NCI-H2227 (cell line): Measurements from ENCODE around the gene TP53TG5.

Source experiments
- DNase-seq: peaks from one replicate; lab custom pipeline; 2025; ENCODE audit not compliant: unreplicated experiment; lab: John Stamatoyannopoulos, UW

Gene TP53TG5

DNA sequence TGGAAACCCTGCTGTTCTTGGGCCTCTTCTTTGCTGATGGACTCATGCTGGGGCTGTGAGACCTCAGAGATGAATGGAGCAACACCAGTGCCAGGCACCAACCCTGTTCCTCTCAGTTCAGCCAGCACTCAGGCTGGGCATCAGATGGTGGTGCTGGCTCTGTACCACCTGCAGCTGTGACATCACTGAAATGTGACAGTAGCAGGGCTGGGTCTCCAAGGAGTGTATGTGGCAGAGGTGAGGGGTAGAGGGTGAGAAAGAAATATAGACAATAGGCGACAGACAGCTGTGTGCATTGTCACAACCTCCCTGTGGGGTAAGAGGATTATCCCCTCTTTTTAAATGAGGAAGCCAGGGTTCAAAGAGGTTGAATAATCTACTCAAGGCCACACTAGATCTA, at the start of gene TP53TG5:
TP53TG5 (minus strand) TSS at position 135 of the 400 bp plus-strand sequence; CDS start at position 46, 89 bp downstream.
- DNase-seq = no peak

DNA sequence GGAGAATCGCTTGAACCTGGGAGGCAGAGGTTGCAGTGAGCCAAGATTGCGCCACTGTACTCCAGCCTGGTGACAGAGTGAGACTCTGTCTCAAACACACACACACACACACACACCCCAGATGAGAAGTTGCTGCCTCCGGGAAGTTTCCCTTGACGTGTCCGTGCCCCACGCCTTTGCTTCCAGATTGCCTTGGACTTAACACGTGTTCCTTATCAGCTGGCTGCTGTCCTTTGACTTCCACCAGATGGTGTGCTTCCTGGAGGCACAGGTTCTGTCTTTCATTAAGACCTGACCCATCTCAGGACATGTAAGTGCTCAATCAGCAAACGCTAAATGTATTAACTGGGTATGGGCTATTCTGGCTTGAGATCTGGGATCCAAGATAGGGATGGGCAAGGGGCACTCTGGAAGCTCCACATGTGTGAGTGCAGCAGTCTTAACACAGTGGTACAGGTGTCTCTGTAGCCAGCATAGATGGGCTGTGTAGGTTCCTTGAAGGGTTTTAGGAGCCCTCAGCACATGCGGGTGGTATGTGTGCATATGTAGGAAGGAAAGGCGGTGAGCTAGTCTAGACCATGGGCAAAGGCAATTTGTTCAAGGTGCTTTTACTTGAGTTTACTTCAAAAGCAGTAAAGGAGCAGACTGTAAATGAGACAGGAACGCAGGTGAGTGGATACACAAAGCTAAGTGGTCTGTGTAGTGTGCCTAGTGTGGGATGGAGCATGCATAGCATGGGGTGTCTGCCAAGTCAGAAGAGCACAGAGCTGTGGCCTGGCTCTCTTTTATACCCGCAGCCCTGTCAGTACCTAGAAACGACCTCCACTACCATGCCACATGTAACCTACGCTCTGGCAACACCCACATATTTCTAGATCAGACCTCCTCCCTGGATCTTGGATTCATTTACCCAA, 49.4 kb upstream of the TP53TG5 start:
- no peak for DNase-seq

DNA sequence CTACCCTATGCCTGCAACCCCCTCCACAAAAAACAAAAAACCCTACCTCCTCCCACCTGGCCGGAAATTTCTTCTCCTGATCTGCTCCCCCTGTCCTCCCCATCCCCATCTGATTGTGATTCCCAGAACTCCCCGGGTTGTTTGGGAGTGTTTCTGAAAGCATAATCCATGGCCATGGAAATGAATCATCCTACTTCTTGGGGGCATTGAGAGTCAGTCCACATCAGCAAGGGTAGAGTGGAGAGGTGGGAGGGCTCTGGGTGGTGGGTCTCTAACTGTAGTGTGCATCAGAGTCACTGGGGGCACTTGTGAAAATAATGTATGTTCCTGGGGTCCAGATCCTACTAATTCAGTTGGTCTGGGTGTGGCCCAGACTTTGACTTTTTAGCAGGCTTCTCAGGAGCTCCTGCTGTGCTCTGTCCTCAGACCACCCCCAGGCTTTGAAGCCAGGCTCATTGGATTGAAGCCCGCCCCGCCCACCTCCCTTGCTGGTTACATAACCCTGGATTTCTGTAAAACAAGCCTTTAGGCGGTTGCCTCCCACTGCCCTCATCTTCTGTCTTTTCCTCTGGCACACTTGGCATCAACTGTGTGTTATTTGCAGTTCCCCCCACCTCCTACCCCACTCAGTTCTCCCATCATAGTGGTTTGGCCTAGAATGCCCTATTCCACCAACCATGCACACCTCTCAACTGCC, 48.3 kb upstream of the TP53TG5 start:
- DNase-seq = peak; percentile 59

DNA sequence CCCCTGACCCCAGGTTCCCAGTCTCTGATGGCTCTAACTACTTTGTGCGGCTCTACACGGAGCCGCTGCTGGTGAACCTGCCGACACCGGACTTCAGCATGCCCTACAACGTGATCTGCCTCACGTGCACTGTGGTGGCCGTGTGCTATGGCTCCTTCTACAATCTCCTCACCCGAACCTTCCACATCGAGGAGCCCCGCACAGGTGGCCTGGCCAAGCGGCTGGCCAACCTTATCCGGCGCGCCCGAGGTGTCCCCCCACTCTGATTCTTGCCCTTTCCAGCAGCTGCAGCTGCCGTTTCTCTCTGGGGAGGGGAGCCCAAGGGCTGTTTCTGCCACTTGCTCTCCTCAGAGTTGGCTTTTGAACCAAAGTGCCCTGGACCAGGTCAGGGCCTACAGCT, 47.4 kb upstream of the TP53TG5 start:
- no peak for DNase-seq

DNA sequence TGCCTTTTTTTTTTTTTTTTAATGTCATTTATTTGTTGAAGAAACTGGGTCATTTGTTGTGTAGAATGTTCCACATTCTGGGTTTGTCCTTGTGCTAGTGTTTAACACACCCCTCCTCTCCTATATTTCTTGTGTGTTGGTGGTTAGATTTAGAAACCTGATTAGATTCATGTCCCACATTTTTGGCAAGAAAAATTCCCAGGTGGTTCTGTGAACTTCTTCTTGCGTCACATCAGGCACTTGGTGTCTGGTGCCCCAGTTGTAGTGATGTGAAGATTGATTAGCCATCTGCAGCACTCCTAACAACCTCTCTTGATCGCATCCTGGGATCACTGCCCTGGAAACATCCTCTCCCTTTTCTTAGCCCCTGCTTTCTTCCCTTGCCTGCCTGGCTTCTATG, 45.6 kb upstream of the TP53TG5 start:
- no peak for DNase-seq

DNA sequence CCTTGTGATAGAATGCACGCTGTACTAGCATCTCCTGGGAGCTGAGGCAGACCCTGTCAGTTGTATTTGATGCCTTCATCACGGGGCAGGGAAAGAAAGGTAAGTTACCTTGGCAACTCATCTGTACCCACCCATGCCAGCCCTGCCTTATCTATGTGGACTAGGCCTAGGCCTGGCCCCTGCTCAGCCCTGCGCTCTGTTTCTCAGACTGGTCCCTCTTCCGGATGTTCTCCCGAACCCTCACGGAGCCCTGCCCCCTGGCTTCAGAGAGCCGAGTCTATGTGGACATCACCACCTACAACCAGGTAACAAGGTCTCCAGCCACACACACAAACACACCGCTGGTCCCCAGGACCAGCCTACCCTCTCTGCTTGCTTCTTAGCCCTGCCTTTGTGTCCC, 42.0 kb upstream of the TP53TG5 start:
- no peak for DNase-seq

DNA sequence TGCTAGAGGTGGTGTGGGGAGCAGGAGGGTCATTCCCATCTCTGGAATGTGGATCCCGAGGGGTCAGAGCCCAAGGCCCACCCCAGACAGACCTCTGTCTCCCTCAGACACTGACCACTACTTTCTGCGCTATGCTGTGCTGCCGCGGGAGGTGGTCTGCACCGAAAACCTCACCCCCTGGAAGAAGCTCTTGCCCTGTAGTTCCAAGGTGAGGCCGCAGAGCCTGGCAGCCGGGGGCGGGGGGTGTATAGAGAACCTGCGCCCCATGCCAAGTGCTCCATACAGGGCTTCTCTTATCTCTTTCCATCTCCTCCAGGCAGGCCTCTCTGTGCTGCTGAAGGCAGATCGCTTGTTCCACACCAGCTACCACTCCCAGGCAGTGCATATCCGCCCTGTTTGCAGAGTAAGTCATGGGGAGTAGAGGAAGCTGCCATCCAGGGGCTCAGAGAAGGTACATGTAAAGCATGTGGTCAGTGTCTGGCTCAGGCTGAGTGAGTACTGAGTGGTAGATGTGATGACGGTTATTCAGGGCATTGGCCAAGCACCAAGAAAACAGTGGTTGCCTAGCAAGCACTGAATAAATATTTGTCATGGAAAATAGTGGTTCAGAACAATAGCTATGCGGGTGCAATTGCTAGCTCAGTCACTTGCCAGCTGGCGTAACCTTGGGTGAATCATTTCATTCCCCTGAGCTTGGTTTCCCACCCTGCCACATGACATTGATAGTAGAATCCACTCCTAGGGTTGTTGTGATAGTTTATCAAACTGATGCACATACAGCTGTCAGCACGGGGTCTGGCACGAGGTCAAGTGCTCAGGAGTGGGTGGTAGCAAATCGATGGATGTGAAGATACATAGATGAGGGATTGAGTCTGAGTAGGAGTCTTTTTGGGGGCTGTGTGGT, 41.3 kb upstream of the TP53TG5 start:
- no peak for DNase-seq

DNA sequence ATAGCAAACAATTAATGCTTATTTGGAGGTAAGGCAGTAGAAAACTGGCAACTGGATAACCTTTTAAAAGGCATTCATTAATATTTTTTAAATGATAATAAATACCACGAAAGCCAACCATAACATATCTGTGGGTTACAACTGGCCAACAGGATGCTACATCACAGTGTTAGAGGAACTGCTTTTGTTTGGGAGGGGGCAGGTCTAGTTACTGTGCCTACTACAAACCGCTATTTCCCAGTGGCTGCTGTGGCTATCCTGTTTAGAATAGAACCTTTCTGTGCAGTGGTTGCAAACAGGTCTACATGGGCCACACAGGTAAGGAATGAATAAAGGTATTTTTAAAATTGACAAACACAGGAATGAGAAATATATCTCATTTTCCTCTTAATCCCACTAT, 38.8 kb upstream of the TP53TG5 start:
- no peak for DNase-seq

DNA sequence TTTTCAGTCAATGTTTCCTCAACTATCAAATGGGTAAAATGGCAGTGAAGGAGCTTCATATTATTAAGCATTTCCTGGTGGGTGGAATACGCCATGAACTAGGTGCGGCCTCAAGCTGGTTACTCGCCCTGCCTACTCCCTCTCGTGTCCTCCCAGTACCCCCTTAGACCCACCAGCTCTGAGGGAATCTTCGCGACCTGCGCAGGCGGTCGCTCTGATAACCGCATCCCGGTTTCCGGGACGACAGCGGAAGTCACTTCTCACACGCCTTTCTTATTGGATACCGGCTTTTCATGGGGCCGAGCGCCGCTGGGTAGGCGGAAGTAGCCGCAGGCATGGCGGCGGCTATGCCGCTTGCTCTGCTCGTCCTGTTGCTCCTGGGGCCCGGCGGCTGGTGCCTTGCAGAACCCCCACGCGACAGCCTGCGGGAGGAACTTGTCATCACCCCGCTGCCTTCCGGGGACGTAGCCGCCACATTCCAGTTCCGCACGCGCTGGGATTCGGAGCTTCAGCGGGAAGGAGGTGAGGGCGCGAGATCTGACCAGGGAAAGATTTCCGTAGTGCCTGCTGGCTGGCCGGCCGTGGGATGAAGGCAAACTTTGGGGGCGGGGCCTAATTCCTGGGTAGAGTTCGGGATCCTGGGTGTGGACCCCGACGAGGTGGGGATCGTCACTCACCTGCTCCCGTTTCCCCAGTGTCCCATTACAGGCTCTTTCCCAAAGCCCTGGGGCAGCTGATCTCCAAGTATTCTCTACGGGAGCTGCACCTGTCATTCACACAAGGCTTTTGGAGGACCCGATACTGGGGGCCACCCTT, 37.9 kb upstream of the TP53TG5 start, which contains the start of gene PIGT:
PIGT (plus strand) TSS at position 320 of the 816 bp plus-strand sequence; CDS start at position 336, 16 bp downstream.
- DNase-seq = peak; percentile 94

DNA sequence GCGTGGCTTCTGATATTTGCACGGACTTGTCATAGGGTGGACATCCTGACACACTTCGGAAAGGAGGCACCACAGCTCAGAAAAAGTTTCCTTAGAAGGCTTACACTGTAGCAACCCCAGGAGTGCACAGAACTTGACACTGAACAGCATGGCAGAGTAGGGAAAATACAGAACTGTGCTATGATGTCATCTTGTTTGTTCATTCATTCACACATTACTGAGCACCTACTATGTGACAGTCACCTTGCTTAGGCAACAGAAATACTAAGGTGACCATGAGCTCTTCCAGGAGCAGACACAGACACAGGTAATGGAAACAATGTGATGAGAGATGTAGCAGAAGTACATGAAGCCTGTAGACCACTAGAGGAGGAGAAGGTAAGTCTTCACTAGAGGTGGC, 35.4 kb upstream of the TP53TG5 start:
- DNase-seq = no peak

DNA sequence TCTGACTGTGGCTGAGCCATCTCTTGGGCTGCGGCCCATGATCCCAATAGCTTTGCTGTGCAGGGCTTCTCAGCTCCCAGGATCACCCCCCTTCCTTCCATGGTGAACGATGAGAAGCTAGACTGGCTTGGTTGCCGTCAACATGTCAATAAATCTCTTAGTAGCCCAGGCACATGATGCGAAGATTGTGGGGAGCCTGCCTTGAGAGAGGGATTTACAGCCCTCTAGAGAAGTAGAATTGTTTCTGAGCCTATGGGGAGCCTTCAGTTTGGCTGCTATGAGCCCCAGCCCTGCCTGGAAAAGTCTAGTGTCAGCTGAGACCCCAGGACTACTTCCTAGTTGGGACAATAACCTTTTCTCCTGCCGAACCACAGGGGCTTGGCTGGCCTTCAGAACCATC, 34.5 kb upstream of the TP53TG5 start:
- no peak for DNase-seq

DNA sequence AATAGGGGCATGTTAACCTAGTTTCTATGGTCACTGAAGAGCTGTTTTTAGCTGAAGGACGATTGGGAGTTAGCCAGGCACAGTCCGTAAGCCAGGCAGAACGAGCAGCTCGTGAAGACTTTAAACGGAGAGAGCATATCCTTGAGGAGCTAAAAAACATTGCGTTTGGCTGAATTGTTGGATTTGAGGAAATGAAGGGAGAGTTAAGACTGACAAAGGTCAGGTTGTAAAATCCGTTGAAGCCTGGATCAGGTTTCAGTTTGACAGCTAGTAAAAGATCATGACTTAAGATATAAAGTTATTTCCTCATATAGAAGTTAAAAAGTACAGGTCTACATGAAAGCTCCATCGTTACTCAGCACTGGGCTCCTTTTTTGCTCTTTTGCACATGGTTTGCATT, 32.8 kb upstream of the TP53TG5 start:
- no peak for DNase-seq

DNA sequence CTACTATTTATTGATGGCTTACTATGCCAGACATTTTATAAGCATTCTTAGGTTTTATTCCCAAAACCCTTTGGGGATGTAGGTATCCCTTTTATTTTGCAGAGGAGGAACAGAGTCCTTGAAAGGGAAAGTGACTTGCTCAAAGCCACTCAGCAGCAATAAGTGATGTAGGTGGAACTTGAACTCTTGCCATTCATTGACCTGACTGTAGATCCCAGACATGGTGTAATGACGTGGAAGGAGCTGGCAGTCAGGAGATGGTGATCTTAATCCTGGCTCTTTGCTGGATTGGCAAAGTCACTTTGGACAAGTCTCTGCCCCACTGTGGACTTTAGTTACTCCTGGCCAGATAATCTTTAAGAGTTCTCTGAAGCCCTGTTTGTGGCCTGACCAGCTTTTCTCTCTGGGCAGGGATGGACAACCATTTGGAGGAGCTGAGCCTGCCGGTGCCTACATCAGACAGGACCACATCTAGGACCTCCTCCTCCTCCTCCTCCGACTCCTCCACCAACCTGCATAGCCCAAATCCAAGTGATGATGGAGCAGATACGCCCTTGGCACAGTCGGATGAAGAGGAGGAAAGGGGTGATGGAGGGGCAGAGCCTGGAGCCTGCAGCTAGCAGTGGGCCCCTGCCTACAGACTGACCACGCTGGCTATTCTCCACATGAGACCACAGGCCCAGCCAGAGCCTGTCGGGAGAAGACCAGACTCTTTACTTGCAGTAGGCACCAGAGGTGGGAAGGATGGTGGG, 31.6 kb upstream of the TP53TG5 start:
- no peak for DNase-seq

DNA sequence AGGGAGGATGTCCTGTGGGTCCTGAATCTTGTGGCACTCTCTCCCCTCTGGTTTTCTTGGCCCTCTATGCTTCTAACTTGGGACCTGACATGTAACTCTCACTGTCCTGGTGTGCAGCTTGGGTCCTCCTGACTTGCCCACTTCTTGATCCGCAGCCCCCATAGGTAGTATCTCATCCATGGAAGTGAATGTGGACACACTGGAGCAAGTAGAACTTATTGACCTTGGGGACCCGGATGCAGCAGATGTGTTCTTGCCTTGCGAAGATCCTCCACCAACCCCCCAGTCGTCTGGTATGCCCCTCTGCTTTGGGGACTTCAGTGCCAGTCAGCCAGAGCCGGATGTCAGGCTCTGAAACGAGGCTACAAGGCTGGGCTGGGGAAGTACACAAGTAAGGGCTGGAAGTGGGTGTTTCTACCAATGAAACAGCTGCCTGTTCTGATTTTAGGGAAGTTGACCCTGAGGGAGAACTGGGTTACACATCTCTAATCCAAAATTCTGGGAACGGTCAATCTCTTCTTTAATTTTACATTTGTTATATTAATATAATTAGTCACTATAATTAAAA, 30.6 kb upstream of the TP53TG5 start:
- DNase-seq = no peak

DNA sequence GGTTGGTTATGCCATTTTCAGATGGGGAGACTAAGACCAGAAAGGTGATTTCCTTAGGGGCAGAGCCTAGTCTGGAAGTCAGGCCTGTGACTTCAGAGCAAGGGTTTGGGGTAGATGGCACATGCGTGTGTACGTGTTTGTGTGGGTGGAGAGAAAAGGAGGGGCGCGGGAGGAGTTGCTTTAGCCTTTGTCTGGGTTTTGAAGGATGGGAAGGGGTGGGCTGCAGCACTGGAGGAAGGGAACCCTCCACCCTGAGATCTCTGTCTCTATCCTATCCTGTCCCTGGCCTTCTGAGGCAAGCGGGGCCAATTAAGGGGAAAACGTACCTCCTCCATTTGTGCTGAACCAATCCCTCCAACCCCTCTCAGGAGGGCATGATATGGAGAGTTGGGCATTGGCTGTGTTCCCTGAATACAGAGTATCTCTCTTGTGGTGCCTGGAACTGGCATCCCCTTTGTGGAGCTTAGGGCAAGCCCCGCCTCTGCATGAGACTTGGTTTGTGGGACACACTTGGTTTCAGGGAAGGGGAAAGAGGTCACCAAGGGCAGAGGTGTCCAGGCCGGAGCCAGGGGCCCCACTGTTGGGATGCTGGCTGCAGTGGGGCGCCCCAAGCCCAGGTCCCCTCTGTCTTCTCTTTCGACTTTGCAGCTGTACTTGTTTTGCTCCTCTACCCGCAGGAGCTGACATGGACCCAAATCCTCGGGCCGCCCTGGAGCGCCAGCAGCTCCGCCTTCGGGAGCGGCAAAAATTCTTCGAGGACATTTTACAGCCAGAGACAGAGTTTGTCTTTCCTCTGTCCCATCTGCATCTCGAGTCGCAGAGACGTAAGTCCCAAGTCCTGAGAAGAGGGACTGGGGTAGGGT, 29.9 kb upstream of the TP53TG5 start, which contains the start of gene DBNDD2:
DBNDD2 (plus strand) TSS at position 507 of the 863 bp plus-strand sequence; CDS start at position 686, 179 bp downstream.
- DNase-seq = peak; percentile 32

DNA sequence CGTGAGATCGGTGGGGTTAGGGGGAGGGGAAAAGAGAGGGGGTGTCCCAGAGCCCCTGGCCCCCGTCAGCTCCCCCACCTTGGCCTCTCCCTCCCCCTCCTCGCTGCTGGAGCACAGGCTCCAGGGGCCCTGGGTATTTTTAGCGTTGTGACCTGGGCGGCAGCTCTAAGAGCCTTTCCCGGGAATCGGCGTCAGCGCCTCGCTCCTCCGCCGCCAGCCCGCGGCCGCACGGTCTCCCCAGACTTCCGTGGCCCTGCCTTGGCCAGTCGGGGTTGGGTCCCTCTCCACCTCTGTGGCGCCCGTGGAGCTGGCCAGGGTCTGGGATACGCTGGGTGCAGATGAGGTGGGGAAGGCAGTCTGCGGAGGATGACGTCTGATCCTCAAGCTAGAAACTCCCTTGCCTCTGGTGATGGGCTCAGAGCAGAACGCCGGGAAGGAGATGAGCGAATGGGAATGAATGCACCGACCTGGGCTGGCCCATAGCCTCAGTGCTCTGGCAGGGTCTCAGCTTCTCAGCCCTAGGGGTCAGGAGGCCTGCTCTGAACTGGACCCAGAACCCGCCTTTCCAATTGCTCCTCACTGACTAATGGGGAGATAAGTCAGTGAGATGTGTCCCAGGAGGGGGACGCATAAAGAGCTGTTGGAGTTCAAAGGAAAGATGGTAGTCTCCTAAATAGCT, 29.1 kb upstream of the TP53TG5 start:
- DNase-seq = peak; percentile 55

DNA sequence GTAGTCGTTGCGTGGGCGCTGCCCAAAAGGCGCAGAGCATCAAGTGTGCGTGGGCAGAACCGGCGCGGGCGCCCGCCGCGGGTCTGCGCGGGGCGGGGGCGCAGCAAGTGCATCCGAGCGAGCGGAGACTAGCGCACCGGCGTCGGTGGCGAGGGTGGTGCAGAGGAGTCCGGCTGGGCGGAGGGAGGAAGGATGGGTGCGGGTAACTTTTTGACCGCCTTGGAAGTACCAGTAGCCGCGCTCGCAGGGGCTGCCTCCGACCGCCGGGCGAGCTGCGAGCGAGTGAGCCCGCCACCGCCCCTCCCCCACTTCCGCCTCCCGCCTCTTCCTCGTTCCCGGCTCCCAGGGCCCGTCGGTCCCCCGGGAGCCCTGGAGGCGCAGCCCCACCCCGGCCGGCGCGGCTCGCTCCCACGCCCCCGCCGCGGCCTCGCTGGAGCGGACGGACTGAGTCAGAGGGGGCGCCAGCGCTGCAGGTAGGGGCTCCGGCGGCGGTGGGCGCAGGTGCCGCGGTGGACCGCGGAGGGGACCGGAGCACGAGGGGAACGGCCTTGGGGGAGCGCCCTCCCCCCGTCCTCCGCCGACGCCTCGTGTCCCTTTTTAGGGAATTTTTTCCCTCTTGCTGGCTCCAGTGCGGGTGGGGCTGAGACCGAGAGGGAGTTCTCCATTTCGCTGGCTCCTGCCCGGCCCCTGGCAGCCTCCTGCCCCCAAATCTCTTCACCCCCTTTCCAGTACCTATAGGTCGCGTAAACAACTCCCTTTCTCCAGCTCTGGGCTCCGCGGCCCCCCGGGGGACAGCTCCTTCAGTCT, 28.3 kb upstream of the TP53TG5 start:
- DNase-seq = peak; percentile 61
